CD4-positive, alpha-beta T cell treated with Interleukin-4 for 1 hour (primary cell): ENCODE data around the gene TBC1D8.

ENCODE experiments used
- DNase-seq, 2 donors: peaks; one replicate each; pipeline ENCODE4 v3.0.0-alpha.2; 2020 to 2022

Gene TBC1D8

GRCh38 chr2:101026923-101027469 lies 124.2 kb downstream of the TBC1D8 start:
- DNase-seq, result no peak

- no peak for DNase-seq
These were observed 124.9 kb downstream of the TBC1D8 start for GRCh38 chr2:101026253-101026701.

- DNase-seq, result no peak
These were observed 125.6 kb downstream of the TBC1D8 start for GRCh38 chr2:101025561-101025960.

- no peak for DNase-seq
These were observed 127.7 kb downstream of the TBC1D8 start for GRCh38 chr2:101023327-101024107.

- DNase-seq, result no peak
These were observed 129.0 kb downstream of the TBC1D8 start for GRCh38 chr2:101022221-101022620.

DNA sequence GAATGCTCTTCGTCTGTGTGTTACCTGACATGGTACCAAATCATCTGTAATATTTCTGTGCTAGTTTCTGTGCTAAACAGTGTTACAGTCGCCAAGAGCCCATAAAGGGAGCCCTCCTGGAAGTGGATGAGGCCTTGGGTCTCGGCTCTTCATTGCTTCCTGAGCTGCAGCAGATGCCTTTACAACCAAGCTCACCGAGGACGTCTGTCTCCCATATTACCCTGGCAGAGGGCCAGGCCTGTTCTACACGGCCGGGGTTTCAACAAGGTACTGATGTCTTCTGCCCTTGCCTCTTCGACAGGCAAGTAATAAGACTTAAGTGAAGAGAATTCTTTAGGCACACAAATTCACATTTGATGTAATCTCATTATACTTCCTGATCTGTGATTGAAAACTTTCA lies 132.2 kb downstream of the TBC1D8 start:
- no peak for DNase-seq

DNA sequence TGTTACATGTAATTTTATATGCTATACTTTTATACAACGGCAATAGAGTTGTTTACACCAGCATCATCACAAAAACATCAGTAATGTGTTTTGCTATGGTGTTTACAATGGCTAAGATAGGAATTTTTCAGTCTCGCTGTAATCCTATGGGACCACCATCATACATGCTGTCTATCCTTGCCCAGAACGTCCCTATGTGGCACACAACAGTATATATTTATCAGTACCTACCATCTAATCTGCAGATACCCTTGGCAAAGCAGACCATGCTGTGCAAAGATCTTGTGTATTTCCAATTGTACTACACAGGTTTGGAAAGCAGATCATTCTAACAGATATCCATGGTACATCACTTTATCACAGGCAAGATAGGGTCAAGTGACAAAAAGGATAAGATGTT lies 133.8 kb downstream of the TBC1D8 start:
- DNase-seq, result no peak

DNA sequence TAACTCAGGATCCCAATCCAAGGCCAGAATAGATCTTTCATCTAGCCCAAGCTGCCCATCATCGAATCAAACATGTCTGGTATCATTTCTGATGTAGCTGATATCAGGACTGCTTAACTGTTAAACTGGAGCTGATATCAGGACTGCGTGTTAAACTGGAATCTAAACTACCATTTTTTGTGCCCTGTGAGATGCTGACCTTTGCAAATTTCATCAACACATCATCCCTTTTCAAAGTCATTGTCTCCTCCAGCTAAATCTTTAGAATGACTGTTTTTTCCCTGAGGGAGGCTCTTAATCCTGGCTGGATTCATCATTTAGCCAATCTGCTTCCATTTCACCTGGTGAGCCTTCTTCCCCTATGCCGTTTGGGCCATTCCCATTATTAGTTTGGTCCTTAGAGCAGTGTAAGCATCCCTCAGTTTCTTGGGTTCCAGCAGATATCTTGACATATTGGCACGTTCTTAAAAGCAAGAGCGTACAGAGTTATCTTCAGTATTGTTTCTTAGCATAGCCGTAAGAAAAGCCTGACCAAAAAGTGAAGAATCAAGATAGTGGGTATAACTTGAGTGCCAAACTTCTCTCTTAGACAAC lies 136.8 kb downstream of the TBC1D8 start:
- DNase-seq, result no peak

DNA sequence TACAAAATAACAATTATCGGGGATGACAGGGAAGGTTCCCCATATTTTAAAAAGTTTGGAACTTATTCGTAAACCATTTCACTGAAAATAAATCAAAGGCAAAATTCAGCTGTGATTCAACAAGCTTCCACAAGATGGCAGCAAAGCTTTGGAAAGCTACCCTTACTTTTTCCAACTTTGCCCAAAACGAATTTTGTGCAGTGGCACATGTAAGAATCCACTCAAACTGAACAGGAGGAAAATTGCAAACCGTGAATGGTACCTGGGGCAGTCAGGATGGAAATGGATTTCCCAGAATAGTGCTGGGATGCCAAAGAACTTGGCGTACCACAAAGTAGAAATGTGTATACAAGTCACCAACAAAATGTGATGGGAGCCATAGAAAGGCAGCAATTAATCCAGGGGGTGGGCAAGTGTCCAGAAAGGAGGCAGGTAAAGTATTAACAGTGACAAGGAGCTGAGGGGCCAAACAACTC lies 138.4 kb downstream of the TBC1D8 start:
- peak in 1 of 2 donors; percentile 57 for DNase-seq

DNA sequence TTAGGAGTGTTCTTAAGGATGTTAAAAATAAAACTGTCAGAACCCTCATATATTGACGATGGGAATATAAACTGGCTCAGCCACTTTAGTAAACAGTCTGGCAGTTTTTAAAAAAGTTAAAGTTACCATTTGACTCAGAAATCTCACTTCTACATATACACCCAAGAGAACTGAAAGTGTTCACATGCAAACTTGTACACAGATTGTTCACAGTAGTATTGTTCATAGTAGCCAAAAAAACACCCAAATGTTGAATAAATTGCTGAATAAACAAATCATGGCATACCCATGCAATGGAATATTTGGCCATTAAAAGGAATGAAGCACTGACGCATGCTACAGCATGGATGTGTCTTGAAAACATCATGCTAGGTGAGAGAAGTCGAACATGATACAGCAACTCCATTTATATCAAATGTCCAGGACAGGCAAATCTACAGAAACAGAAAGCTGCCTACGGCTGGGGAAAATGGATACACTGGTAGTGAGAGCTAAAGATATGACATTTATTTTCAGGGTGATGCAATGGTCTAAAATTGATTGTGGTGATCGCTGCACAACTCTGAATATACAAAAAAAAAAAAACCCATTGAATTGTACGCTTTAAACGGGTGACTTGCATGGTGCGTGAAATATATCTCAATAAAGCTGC lies 139.0 kb downstream of the TBC1D8 start:
- DNase-seq, result no peak

- no peak for DNase-seq
These were observed 140.0 kb downstream of the TBC1D8 start for GRCh38 chr2:101011152-101011551.

DNA sequence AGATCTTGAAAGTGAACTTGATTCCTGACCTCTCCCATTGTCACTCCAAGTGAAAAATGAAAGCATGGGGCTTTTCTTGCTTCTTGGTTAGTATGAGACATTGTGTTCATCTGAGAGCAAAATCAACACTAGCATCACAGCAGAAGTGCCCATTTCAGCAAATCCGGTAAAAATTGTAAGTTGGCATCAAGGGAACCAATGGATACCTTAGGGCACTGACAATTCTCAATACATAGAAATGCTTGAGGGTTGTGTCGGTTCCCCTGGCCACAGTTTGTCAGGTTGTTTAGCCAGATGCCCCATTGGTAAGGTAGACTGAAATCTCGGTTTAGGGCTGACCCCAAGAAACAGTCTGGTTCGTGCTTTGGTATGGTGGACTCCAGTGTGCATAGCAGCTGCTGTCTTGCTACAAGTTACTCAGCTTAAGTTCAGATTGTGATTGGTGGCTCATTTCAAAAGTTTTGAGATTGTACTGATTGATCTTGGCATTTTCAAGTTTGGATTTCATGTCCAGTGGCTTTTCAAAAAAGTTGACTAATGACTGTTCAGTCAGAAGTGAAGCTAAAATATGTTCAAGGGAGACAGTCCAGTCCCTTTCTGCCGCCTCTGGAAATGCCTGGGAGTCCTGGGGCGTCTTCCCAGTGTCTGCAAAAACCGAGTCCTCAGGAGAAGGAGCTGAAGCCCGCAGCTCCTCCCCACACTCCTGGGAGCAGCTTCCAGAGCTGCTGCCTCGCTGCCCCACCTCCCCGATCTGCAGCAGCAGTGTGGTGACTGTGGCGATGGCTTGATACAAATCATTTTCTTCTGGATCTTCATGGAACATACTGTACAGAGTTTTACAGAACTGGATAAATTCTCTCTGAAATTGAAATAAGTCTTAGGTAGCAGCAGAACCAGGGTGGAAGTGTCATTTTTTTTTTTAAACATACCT lies 143.5 kb downstream of the TBC1D8 start:
- DNase-seq, result no peak

GRCh38 chr2:101006065-101006715 lies 145.0 kb downstream of the TBC1D8 start:
- no peak for DNase-seq

GRCh38 chr2:101004620-101005325 lies 146.4 kb downstream of the TBC1D8 start:
- DNase-seq, result no peak

- no peak for DNase-seq
These were observed 147.9 kb downstream of the TBC1D8 start for GRCh38 chr2:101003278-101003775.

- no peak for DNase-seq
These were observed 148.5 kb downstream of the TBC1D8 start for GRCh38 chr2:101002562-101003277.

DNA sequence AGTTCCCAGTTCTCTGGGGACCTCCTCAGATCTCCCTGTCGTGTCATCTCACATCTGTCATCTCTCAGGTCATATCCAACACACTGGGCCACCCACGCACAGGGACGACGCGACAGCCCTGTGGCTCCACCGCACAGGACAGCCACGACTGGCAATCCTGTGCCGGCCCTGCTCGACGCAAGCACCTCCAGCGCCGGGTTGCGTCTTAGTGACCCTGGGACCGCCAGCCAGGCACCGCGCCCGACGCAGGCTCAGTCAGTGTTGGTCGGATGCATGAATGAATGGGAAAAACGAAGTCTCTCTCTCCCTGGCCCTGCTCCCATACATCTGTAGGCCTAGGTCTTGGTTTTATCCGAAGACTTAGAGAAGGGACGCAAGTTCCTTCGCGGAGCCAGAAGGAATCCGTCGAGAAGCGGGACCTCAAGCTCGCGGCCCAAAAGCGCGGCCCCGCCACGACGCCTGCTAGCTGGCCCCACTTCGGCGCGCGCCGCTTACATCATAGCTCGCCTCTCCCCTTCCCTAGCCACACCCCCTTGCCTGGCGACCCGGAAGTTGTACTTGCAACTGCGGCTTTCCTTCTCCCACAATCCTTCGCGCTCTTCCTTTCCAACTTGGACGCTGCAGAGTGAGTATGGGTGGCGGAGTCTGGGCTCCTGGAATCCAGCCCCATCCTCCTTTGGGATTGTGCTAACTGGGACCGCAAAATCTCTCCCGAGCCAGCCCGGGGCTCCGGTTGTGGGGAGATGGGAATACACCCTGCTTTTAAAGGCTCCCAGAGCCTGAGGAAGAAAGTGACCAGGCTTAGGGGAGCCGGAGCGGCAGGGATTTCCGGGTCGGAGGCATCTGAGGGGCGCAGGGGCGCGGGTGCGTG lies 149.3 kb downstream of the TBC1D8 start, which contains the start of gene RPL31:
Gene RPL31, plus strand, starts transcription at position 599 of the 871 bp plus-strand sequence. CDS start 413 bp downstream, outside the sequence.
- peak; percentile 97 for DNase-seq

DNA sequence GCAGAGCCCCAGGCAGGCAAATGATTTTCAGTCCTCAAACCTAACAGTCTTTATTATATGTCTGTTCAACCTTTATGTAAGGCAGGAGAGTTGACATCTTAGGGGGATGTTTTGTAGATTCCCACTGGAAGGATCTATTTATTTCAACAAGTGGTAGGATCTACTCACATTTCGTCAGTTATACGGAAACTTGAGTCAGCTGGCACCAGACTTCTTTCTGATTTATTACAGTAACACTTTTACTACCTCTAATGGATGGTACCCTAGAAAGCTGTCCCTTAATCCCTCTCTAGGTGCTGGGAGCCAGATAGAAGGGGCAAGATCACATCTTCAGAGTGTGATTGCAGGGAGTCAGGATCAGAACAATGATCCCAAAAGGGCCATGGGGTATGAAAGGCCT lies 151.2 kb downstream of the TBC1D8 start:
- no peak for DNase-seq

DNA sequence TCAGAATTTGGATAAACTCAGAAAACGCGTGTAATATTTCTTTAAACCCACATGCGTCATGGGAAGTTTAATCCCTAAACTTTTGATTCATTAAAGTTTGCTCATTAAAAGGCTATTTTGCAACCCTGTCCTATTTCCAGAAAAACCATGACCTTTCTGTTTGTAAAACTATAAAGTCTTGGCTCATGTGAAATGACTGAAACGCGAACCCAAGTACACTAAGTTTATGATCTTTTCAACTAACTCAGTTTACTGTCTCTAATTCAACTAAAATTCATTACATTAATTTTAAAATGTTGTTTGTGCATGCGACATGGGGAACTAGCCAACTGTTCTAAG lies 153.0 kb downstream of the TBC1D8 start:
- no peak for DNase-seq
